WTC11 (cell line): ENCODE data around the gene ROPN1. TPM values are rescaled to one million over a fixed set of nuclear protein-coding genes. Genes with fewer than 3 reads are reported as not detected.
A peak's percentile ranks its signal among the peaks of the same experiment; 100 is the strongest.
"Not testable (repeated sequence)": the region's sequence is repeated elsewhere in the genome, so short reads cannot be mapped to it uniquely, and the experiment has no call there.

Source experiments
- ATAC-seq: fragments of 200-7000 bp; cut with Tn5 transposase; 2 replicates; pipeline ENCODE4 v1.10.0; 2021; ENCODE audit warnings: mild to moderate bottlenecking, moderate library complexity
- CTCF ChIA-PET: fragments of 300-600 bp; sonication (Branson Sonifier 250); formaldehyde crosslinking; loops from one replicate; lab custom pipeline; 2021; ENCODE audit warnings: antibody characterized with exemption; lab: Charles Lee
- POLR2A ChIA-PET: fragments of 350-600 bp; sonication (Branson Sonifier 250); formaldehyde crosslinking; loops from one replicate; lab custom pipeline; 2021; ENCODE audit warnings: antibody characterized with exemption; lab: Charles Lee
- DNase-seq: peaks from one replicate; pipeline ENCODE4 v3.0.0; 2021; ENCODE audit warnings: low spot score
- H3K27ac Mint-ChIP-seq: 2 replicates; pipeline ENCODE4 v1.8.0; 2021; ENCODE audit warnings: mixed read lengths
- H3K27me3 Mint-ChIP-seq: 2 replicates; pipeline ENCODE4 v1.8.0; 2021; ENCODE audit warnings: low read depth, mild to moderate bottlenecking, moderate library complexity, mixed read lengths
- H3K36me3 Mint-ChIP-seq: 2 replicates; pipeline ENCODE4 v1.8.0; 2021; ENCODE audit warnings: mixed read lengths
- H3K4me1 Mint-ChIP-seq: 2 replicates; pipeline ENCODE4 v1.8.0; 2022; ENCODE audit warnings: mixed read lengths
- H3K4me3 Mint-ChIP-seq: 2 replicates; pipeline ENCODE4 v1.8.0; 2021; ENCODE audit warnings: mild to moderate bottlenecking, moderate library complexity, mixed read lengths
- H3K9me3 Mint-ChIP-seq: 2 replicates; pipeline ENCODE4 v1.8.0; 2021; ENCODE audit warnings: mixed read lengths
- ATF3 ChIP-seq: sonication (generic); formaldehyde crosslinking; conservative IDR thresholded peaks from 2 replicates; pipeline ENCODE4 v1.8.1; 2022; ENCODE audit warnings: mild to moderate bottlenecking, missing genetic modification reagents
- CTCF ChIP-seq: fragments of 200-600 bp; IDR thresholded peaks from 2 replicates; pipeline ENCODE4 v1.8.0; 2022; ENCODE audit warnings: antibody characterized with exemption
- FOXK1 ChIP-seq: sonication (generic); formaldehyde crosslinking; IDR thresholded peaks from 2 replicates; pipeline ENCODE4 v1.8.0; 2022; ENCODE audit warnings: mild to moderate bottlenecking, moderate library complexity, missing genetic modification reagents
- IRF2 ChIP-seq: sonication (generic); formaldehyde crosslinking; IDR thresholded peaks from 2 replicates; pipeline ENCODE4 v1.8.0; 2022; ENCODE audit warnings: low read depth, missing genetic modification reagents, borderline replicate concordance
- JUN ChIP-seq: sonication (generic); formaldehyde crosslinking; IDR thresholded peaks from 2 replicates; pipeline ENCODE4 v1.8.0; 2023; ENCODE audit warnings: mild to moderate bottlenecking, missing genetic modification reagents
- KAT7 ChIP-seq: sonication (generic); formaldehyde crosslinking; IDR thresholded peaks from 2 replicates; pipeline ENCODE4 v1.8.1; 2023; ENCODE audit warnings: missing genetic modification reagents, mild to moderate bottlenecking, borderline replicate concordance
- MXD4 ChIP-seq: fragments of 250-450 bp; sonication (Bioruptor Pico); IDR thresholded peaks from 2 replicates; pipeline ENCODE4 v1.8.0; 2021; ENCODE audit warnings: mild to moderate bottlenecking, moderate library complexity, borderline replicate concordance
- NFYB ChIP-seq: sonication (generic); formaldehyde crosslinking; conservative IDR thresholded peaks from 2 replicates; pipeline ENCODE4 v1.8.0; 2022; ENCODE audit warnings: low read depth, missing genetic modification reagents
- NR1H2 ChIP-seq: sonication (generic); formaldehyde crosslinking; IDR thresholded peaks from 2 replicates; pipeline ENCODE4 v1.9.0; 2021; ENCODE audit warnings: mild to moderate bottlenecking, moderate library complexity, missing genetic modification reagents
- OVOL2 ChIP-seq: fragments of 250-450 bp; sonication (Bioruptor Pico); IDR thresholded peaks from 2 replicates; pipeline ENCODE4 v1.9.0; 2021; ENCODE audit warnings: mild to moderate bottlenecking, borderline replicate concordance
- USF2 ChIP-seq: sonication (generic); formaldehyde crosslinking; IDR thresholded peaks from 2 replicates; pipeline ENCODE4 v1.8.1; 2023; ENCODE audit warnings: mild to moderate bottlenecking, missing genetic modification reagents, moderate library complexity
- ZNF138 ChIP-seq: sonication (generic); formaldehyde crosslinking; conservative IDR thresholded peaks from 2 replicates; pipeline ENCODE4 v1.8.1; 2022; ENCODE audit warnings: mild to moderate bottlenecking, moderate library complexity, missing genetic modification reagents
- ZNF317 ChIP-seq: sonication (generic); formaldehyde crosslinking; IDR thresholded peaks from 2 replicates; pipeline ENCODE4 v1.8.1; 2023; ENCODE audit warnings: low read depth, mild to moderate bottlenecking, moderate library complexity, missing genetic modification reagents, borderline replicate concordance
- ZNF671 ChIP-seq: fragments of 250-450 bp; sonication (Bioruptor Pico); IDR thresholded peaks from 2 replicates; pipeline ENCODE4 v1.8.0; 2021; ENCODE audit warnings: mild to moderate bottlenecking
- total RNA-seq: library from RNA; stranded (reverse); gene quantifications from 3 replicates; pipeline ENCODE4 v1.2.3, GENCODE V29; 2021
- TF ChIP-seq, protein P1 (sequence below): sonication (generic); formaldehyde crosslinking; IDR thresholded peaks from 2 replicates; pipeline ENCODE4 v1.8.0; 2023; ENCODE audit warnings: mild to moderate bottlenecking, missing genetic modification reagents
- TF ChIP-seq, protein P2 (sequence below): fragments of 250-450 bp; sonication (Bioruptor Pico); IDR thresholded peaks from 2 replicates; pipeline ENCODE4 v1.9.0; 2021; ENCODE audit warnings: mild to moderate bottlenecking
- TF ChIP-seq, protein P3 (sequence below): sonication (generic); formaldehyde crosslinking; IDR thresholded peaks from 2 replicates; pipeline ENCODE4 v1.8.1; 2023; ENCODE audit warnings: mild to moderate bottlenecking, moderate library complexity, missing genetic modification reagents
- TF ChIP-seq, protein P4 (sequence below): sonication (generic); formaldehyde crosslinking; IDR thresholded peaks from 2 replicates; pipeline ENCODE4 v1.8.0; 2022; ENCODE audit warnings: mild to moderate bottlenecking, missing genetic modification reagents
- TF ChIP-seq, protein P5 (sequence below): fragments of 250-450 bp; sonication (Bioruptor Pico); IDR thresholded peaks from 2 replicates; pipeline ENCODE4 v1.9.0; 2021; ENCODE audit warnings: mild to moderate bottlenecking, borderline replicate concordance
- TF ChIP-seq, protein P6 (sequence below): sonication (generic); formaldehyde crosslinking; IDR thresholded peaks from 2 replicates; pipeline ENCODE4 v1.8.0; 2022; ENCODE audit warnings: mild to moderate bottlenecking, missing genetic modification reagents

The ROPN1 gene
- total RNA-seq, 1 experiment from 2014 or later = not detected

- TF ChIP-seq ATF3 (CRISPR knock-in tag) (no peak), NR1H2 (no peak), JUN (CRISPR knock-in tag) (no peak), OVOL2 (CRISPR knock-in tag) (no peak), FOXK1 (CRISPR knock-in tag) (no peak), ZNF671 (CRISPR knock-in tag) (no peak), ZNF138 (CRISPR knock-in tag) (no peak), NFYB (CRISPR knock-in tag) (no peak), MXD4 (CRISPR knock-in tag) (no peak), CTCF (no peak), IRF2 (CRISPR knock-in tag) (no peak), ZNF317 (no peak), KAT7 (no peak), USF2 (CRISPR knock-in tag) (no peak)
- TF ChIP-seq, protein P1, sequence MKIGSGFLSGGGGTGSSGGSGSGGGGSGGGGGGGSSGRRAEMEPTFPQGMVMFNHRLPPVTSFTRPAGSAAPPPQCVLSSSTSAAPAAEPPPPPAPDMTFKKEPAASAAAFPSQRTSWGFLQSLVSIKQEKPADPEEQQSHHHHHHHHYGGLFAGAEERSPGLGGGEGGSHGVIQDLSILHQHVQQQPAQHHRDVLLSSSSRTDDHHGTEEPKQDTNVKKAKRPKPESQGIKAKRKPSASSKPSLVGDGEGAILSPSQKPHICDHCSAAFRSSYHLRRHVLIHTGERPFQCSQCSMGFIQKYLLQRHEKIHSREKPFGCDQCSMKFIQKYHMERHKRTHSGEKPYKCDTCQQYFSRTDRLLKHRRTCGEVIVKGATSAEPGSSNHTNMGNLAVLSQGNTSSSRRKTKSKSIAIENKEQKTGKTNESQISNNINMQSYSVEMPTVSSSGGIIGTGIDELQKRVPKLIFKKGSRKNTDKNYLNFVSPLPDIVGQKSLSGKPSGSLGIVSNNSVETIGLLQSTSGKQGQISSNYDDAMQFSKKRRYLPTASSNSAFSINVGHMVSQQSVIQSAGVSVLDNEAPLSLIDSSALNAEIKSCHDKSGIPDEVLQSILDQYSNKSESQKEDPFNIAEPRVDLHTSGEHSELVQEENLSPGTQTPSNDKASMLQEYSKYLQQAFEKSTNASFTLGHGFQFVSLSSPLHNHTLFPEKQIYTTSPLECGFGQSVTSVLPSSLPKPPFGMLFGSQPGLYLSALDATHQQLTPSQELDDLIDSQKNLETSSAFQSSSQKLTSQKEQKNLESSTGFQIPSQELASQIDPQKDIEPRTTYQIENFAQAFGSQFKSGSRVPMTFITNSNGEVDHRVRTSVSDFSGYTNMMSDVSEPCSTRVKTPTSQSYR (CRISPR knock-in tag) = no peak
- TF ChIP-seq, protein P2, sequence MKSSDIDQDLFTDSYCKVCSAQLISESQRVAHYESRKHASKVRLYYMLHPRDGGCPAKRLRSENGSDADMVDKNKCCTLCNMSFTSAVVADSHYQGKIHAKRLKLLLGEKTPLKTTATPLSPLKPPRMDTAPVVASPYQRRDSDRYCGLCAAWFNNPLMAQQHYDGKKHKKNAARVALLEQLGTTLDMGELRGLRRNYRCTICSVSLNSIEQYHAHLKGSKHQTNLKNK = no peak
- TF ChIP-seq, protein P3, sequence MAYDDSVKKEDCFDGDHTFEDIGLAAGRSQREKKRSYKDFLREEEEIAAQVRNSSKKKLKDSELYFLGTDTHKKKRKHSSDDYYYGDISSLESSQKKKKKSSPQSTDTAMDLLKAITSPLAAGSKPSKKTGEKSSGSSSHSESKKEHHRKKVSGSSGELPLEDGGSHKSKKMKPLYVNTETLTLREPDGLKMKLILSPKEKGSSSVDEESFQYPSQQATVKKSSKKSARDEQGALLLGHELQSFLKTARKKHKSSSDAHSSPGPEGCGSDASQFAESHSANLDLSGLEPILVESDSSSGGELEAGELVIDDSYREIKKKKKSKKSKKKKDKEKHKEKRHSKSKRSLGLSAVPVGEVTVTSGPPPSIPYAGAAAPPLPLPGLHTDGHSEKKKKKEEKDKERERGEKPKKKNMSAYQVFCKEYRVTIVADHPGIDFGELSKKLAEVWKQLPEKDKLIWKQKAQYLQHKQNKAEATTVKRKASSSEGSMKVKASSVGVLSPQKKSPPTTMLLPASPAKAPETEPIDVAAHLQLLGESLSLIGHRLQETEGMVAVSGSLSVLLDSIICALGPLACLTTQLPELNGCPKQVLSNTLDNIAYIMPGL (CRISPR knock-in tag) = no peak
- TF ChIP-seq, protein P4, sequence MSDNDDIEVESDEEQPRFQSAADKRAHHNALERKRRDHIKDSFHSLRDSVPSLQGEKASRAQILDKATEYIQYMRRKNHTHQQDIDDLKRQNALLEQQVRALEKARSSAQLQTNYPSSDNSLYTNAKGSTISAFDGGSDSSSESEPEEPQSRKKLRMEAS (CRISPR knock-in tag) = no peak
- TF ChIP-seq, protein P5, sequence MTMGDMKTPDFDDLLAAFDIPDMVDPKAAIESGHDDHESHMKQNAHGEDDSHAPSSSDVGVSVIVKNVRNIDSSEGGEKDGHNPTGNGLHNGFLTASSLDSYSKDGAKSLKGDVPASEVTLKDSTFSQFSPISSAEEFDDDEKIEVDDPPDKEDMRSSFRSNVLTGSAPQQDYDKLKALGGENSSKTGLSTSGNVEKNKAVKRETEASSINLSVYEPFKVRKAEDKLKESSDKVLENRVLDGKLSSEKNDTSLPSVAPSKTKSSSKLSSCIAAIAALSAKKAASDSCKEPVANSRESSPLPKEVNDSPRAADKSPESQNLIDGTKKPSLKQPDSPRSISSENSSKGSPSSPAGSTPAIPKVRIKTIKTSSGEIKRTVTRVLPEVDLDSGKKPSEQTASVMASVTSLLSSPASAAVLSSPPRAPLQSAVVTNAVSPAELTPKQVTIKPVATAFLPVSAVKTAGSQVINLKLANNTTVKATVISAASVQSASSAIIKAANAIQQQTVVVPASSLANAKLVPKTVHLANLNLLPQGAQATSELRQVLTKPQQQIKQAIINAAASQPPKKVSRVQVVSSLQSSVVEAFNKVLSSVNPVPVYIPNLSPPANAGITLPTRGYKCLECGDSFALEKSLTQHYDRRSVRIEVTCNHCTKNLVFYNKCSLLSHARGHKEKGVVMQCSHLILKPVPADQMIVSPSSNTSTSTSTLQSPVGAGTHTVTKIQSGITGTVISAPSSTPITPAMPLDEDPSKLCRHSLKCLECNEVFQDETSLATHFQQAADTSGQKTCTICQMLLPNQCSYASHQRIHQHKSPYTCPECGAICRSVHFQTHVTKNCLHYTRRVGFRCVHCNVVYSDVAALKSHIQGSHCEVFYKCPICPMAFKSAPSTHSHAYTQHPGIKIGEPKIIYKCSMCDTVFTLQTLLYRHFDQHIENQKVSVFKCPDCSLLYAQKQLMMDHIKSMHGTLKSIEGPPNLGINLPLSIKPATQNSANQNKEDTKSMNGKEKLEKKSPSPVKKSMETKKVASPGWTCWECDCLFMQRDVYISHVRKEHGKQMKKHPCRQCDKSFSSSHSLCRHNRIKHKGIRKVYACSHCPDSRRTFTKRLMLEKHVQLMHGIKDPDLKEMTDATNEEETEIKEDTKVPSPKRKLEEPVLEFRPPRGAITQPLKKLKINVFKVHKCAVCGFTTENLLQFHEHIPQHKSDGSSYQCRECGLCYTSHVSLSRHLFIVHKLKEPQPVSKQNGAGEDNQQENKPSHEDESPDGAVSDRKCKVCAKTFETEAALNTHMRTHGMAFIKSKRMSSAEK = no peak
- TF ChIP-seq, protein P6, sequence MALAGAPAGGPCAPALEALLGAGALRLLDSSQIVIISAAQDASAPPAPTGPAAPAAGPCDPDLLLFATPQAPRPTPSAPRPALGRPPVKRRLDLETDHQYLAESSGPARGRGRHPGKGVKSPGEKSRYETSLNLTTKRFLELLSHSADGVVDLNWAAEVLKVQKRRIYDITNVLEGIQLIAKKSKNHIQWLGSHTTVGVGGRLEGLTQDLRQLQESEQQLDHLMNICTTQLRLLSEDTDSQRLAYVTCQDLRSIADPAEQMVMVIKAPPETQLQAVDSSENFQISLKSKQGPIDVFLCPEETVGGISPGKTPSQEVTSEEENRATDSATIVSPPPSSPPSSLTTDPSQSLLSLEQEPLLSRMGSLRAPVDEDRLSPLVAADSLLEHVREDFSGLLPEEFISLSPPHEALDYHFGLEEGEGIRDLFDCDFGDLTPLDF (CRISPR knock-in tag) = no peak
- DNase-seq (no peak), ATAC-seq (no peak)
- ChIA-PET CTCF (no interaction called here), POLR2A (no interaction called here)
- Mint-ChIP-seq H3K27ac (no peak overlapping the region), H3K9me3 (no peaks in the 10 kb centered on the region), H3K4me1 (peaks cover 8% of the 10 kb centered on the region), H3K4me3 (no peak overlapping the region), H3K36me3 (no peaks in the 10 kb centered on the region), H3K27me3 (peaks cover 3% of the 10 kb centered on the region; the same call in 1 of the 2 replicates)
Observed at GRCh38 chr3:123971406-123971805, 20.5 kb downstream of the ROPN1 start.

- H3K9me3 Mint-ChIP-seq, DNase-seq, H3K27ac Mint-ChIP-seq, H3K4me1 Mint-ChIP-seq, CTCF ChIA-PET, H3K36me3 Mint-ChIP-seq, POLR2A ChIA-PET, H3K4me3 Mint-ChIP-seq: not testable (repeated sequence)
- ATAC-seq = peak; percentile 51
- H3K27me3 Mint-ChIP-seq = peaks cover 29% of the 10 kb centered on the region
Observed at GRCh38 chr3:123967260-123967659, 24.7 kb downstream of the ROPN1 start.

DNA sequence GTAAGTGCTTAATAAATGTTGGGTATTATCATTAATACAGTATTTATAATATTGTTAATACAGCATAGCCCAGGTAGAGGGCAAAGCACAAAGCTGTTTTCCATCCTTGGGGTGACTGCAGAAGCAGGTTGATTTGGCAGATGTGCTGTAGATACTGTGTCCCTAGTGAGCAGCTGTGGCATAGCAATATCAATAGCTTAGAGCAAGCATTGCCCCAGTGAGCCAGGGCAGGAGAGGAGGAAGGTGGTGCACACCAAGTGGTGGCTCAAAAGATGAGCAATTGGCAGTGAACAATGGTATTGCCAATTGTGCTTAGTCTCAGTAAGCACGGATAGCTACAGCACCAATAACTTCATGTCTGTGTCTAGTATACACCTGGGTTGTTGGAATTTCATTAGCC, 25.1 kb downstream of the ROPN1 start:
- CTCF ChIA-PET, H3K27ac Mint-ChIP-seq, DNase-seq, H3K36me3 Mint-ChIP-seq, H3K9me3 Mint-ChIP-seq, H3K4me3 Mint-ChIP-seq, POLR2A ChIA-PET, H3K4me1 Mint-ChIP-seq: not testable (repeated sequence)
- ATAC-seq = peak; percentile 89
- H3K27me3 Mint-ChIP-seq = peaks cover 32% of the 10 kb centered on the region
